Stomach (tissue), 4 donors: ENCODE data around the gene DNAH17.

ENCODE experiments used
- CTCF ChIP-seq, 7 experiments: fragments of 450-650 bp in 4 of 7; fragments of 200-600 bp in 3 of 7; sonication (generic) in 3 of 7; IDR thresholded peaks; one replicate each; pipeline ENCODE4 v1.5.1; 2016 to 2019; ENCODE audit warnings: antibody characterized with exemption in 7 of 7, control low read depth in 2 of 7, mild to moderate bottlenecking in 1 of 7
- EP300 ChIP-seq: sonication (generic); formaldehyde crosslinking; IDR thresholded peaks from one replicate; pipeline ENCODE4 v1.6.1; 2017; ENCODE audit warnings: antibody characterized with exemption
- POLR2A ChIP-seq, 4 donors: fragments of 450-650 bp; IDR thresholded peaks; one replicate each; pipeline ENCODE4 v1.6.1; 2016; ENCODE audit warnings: antibody characterized with exemption in 4 of 4, control low read depth in 2 of 4, mild to moderate bottlenecking in 1 of 4, moderate library complexity in 1 of 4
- POLR2AphosphoS5 ChIP-seq, 3 donors: sonication (generic); formaldehyde crosslinking; IDR thresholded peaks; one replicate each; pipeline ENCODE4 v1.6.1; 2016; ENCODE audit warnings: antibody characterized with exemption in 3 of 3

DNA sequence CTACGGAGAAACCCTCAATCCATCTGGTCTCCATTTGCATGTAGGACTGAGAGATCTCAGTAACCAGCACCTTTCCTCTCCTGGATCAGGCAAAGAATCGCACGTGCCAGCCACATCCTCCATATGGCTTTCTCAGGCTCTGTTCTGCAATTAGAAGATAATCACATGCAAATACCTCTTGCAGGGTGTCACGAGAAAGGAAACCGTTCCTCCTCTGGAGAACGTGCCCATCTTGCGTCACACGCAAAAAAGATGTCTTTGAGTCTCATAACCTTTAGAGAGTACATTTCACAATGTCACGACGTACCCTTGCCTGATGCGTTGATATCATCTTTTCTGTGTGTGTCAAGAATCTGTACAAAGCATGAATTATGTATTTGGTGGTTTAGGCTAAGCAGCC is 36.2 kb upstream of the DNAH17 start:
- no peak for TF ChIP-seq CTCF (IDR thresholded peaks at IDR 0.05)
- no peak for TF ChIP-seq EP300
- TF ChIP-seq POLR2AphosphoS5 (IDR thresholded peaks at IDR 0.05) = no peak
- no peak for TF ChIP-seq POLR2A (IDR thresholded peaks at IDR 0.05)
